BE2C (cell line): Measurements from ENCODE around the gene OR6C6.

Experiments
- DNase-seq: peaks from one replicate; pipeline ENCODE4 v3.0.0-alpha.2; 2020
- H3K27me3 ChIP-seq: fragments of 250-450 bp; sonication (Bioruptor Pico); 2 replicates; pipeline ENCODE4 v1.5.1; 2020; ENCODE audit warnings: mild to moderate bottlenecking
- H3K36me3 ChIP-seq: fragments of 250-450 bp; sonication (Bioruptor Pico); 2 replicates; pipeline ENCODE4 v1.5.1; 2020; ENCODE audit warnings: mild to moderate bottlenecking
- H3K4me1 ChIP-seq: fragments of 250-450 bp; sonication (Bioruptor Pico); 2 replicates; pipeline ENCODE4 v1.5.1; 2020
- H3K4me3 ChIP-seq: 2 replicates; pipeline ENCODE4 v1.5.1; 2011; ENCODE audit warnings: low read depth, low read length
- H3K9me3 ChIP-seq: fragments of 250-450 bp; sonication (Bioruptor Pico); 2 replicates; pipeline ENCODE4 v1.5.1; 2020
- CTCF ChIP-seq: IDR thresholded peaks from 2 replicates; pipeline ENCODE4 v1.5.1; 2012; ENCODE audit warnings: mild to moderate bottlenecking, low read depth, low read length

Gene OR6C6

GRCh38 chr12:55246159-55246558 lies 50.2 kb downstream of the OR6C6 start:
- Histone ChIP-seq H3K4me3 (no peak overlapping the region), H3K36me3 (no peaks in the 10 kb centered on the region), H3K27me3 (no peaks in the 10 kb centered on the region), H3K9me3 (no peaks in the 10 kb centered on the region), H3K4me1 (no peaks in the 10 kb centered on the region)
- no peak for DNase-seq
- no peak for TF ChIP-seq CTCF

GRCh38 chr12:55244309-55244708 lies 52.1 kb downstream of the OR6C6 start, which contains the start of gene OR6C74:
OR6C74 (plus strand) TSS chr12:55244609; CDS start chr12:55247288, 2,679 bp downstream.
- no peaks in the 10 kb centered on the region for H3K4me1 ChIP-seq
- H3K27me3 ChIP-seq: no peaks in the 10 kb centered on the region
- H3K9me3 ChIP-seq: no peaks in the 10 kb centered on the region
- no peak within 1 kb of the TSS for H3K4me3 ChIP-seq
- no peaks in the 10 kb centered on the region for H3K36me3 ChIP-seq
- DNase-seq: no peak
- TF ChIP-seq CTCF: no peak
